Mammary epithelial cell (primary cell): ENCODE data around the gene XXYLT1.

Source experiments
- EZH2 ChIP-seq: IDR thresholded peaks from 2 replicates; pipeline ENCODE4 v1.6.1; 2012; ENCODE audit warnings: low read length, inconsistent platforms, borderline replicate concordance
- TF ChIP-seq, protein P1 (sequence below), 2 donors: IDR thresholded peaks in 1 of 2; conservative IDR thresholded peaks in 1 of 2; 2 replicates each; pipeline ENCODE4 v1.5.1; 2011 to 2012; ENCODE audit warnings: inconsistent platforms in 2 of 2, low read length in 2 of 2, mild to moderate bottlenecking in 2 of 2, control low read depth in 1 of 2, low read depth in 1 of 2; ENCODE audit not compliant: insufficient read depth in 1 of 2; ENCODE audit errors: extremely low read depth in 1 of 2

- TF ChIP-seq, protein P1, sequence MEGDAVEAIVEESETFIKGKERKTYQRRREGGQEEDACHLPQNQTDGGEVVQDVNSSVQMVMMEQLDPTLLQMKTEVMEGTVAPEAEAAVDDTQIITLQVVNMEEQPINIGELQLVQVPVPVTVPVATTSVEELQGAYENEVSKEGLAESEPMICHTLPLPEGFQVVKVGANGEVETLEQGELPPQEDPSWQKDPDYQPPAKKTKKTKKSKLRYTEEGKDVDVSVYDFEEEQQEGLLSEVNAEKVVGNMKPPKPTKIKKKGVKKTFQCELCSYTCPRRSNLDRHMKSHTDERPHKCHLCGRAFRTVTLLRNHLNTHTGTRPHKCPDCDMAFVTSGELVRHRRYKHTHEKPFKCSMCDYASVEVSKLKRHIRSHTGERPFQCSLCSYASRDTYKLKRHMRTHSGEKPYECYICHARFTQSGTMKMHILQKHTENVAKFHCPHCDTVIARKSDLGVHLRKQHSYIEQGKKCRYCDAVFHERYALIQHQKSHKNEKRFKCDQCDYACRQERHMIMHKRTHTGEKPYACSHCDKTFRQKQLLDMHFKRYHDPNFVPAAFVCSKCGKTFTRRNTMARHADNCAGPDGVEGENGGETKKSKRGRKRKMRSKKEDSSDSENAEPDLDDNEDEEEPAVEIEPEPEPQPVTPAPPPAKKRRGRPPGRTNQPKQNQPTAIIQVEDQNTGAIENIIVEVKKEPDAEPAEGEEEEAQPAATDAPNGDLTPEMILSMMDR (conservative IDR thresholded peaks at IDR 0.05 in 1 of 2, IDR thresholded peaks at IDR 0.05 in 1 of 2; ENCODE audit: extremely low read depth in 1 of 2, insufficient read depth in 1 of 2, low read depth in 1 of 2, low read length in 2 of 2), result no peak
- TF ChIP-seq EZH2, result no peak
These were observed 110.0 kb downstream of the XXYLT1 start for GRCh38 chr3:195160908-195161434.
